GM12875 (cell line): Measurements from ENCODE around the gene SERINC2.

ENCODE experiments used
- H3K4me3 ChIP-seq: one replicate; pipeline ENCODE4 v1.5.1; 2011; ENCODE audit warnings: low read depth, low read length, control low read depth
- TF ChIP-seq, protein P1 (sequence below): IDR thresholded peaks from 2 replicates; pipeline ENCODE4 v1.5.1; 2011; ENCODE audit warnings: low read depth, mild to moderate bottlenecking, control low read depth, inconsistent platforms, low read length, moderate library complexity, borderline replicate concordance; ENCODE audit not compliant: insufficient read depth

SERINC2 gene

DNA sequence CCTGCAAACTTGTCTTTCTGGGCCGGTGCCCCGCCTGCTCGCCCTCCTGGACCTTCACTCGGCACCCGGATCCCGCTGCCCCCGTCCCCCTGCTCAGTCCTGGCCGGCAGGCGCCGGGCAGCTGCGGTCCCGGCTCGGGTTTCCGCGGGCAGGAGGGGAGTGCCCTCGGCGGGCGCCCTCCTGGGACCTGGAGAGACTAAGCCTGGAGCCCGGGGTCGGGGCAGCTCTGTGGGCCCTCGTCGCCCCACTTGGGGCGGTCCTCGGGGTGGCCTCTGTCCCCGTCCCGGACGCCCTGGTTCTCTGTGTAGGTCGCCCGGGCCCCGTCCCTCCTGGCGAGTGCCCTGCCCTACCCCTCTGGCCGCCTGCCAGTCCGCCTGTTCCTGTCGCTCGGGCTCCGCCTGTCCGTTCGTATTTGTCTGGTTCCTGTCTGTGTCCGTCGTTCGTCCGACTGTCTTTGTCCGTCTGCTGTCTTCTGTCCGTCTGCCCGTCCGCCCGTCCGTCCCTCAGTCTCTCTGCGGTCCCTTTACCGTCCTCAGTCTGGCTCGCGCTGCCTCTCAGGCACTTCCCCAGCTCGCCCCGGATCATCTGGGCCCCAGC is 490 bp downstream of the SERINC2 start:
- TF ChIP-seq, protein P1, sequence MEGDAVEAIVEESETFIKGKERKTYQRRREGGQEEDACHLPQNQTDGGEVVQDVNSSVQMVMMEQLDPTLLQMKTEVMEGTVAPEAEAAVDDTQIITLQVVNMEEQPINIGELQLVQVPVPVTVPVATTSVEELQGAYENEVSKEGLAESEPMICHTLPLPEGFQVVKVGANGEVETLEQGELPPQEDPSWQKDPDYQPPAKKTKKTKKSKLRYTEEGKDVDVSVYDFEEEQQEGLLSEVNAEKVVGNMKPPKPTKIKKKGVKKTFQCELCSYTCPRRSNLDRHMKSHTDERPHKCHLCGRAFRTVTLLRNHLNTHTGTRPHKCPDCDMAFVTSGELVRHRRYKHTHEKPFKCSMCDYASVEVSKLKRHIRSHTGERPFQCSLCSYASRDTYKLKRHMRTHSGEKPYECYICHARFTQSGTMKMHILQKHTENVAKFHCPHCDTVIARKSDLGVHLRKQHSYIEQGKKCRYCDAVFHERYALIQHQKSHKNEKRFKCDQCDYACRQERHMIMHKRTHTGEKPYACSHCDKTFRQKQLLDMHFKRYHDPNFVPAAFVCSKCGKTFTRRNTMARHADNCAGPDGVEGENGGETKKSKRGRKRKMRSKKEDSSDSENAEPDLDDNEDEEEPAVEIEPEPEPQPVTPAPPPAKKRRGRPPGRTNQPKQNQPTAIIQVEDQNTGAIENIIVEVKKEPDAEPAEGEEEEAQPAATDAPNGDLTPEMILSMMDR, result no peak
- H3K4me3 ChIP-seq, result no peak overlapping the region

DNA sequence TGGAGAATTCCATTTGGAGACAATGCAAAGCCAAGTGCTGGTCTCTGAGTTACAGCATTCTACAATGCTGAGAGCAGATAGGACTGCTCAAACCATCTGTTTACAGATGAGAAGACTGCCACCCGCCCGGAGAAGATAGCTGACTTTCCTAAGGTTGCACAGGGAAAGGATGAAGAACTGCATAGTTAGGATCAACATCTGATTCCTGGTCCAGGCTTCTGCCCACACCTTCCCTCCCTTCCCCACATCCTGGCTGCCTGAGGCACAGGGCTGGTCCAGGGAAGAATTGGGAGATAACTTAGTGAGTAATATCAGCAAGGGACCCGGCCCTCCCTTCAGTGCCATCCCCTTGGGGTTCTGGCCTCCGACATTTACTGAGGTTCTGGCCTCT is 2.0 kb downstream of the SERINC2 start:
- TF ChIP-seq, protein P1, result no peak

DNA sequence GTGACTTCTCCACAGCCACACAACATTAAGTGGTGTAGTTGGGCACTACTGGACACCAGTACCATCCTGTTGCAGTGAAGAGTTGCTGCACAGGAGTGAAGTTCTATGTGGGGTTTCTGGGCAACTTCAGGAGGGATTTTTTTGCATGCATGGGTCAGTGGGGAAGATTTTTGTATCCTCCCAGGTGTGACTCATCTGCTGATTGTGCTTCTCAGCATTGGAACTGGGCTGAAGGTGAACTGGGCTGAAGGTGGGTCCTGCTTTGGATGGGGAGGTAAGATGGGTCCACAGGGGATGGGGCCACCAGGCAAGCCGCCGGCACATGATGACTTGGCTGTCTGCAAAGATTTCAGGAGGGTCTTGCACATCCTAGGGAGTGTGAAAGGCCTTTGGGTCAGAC is 2.6 kb downstream of the SERINC2 start:
- no peak overlapping the region for H3K4me3 ChIP-seq
- TF ChIP-seq, protein P1, result no peak

More for the DNA sequence above, 2.0 kb downstream of the SERINC2 start:
- H3K4me3 ChIP-seq, result no peak overlapping the region

DNA sequence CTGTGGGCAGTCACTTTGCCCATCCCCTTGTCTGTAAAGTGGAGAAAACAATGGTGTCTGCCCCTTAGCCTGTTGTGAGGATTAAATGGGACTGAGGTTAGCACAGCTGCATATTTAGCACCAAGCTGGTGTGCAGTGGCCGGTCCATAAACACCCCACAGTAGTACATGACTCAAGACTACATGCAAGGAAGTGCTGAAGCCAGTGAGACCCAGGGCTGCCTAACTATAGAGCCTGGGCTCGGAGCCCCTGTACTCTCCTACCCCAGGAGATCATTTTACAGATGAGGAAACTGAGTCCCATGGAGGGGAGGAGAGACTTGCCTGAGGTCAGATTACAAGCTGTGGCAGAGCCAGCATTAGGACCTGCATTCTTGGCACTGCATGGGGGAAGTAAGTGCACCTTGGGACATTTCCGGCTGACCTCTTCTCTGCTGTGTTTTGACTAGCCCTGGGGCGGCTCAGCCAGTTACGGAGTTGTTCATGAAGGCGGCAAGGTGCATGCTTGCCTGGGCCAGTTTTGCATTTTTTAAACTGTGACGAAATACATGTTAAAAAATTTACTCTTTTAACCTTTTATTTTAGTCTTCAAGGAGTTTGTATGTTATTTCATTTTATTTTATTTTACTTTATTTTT is 3.2 kb downstream of the SERINC2 start:
- TF ChIP-seq, protein P1, result no peak
- H3K4me3 ChIP-seq, result no peak overlapping the region

DNA sequence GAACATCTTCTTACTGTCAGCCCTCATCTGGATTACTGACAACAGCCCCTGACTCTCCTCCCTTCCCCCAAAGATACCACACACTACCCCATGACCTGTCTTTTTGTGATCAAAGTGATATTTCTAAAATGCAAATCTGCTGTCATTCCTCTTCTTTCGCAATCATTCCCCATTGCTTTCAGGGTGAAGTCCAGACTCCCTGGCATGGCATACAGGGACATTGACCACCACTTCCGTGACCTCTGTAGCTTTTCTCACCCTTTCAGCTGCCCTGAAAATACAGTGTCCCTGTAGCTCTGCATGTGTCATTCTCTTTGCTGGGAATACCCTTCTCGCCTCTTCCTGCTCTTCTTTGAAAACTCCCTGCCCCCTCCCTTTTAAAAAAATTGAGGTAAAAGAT is 4.1 kb downstream of the SERINC2 start:
- no peak overlapping the region for H3K4me3 ChIP-seq
- TF ChIP-seq, protein P1, result no peak

DNA sequence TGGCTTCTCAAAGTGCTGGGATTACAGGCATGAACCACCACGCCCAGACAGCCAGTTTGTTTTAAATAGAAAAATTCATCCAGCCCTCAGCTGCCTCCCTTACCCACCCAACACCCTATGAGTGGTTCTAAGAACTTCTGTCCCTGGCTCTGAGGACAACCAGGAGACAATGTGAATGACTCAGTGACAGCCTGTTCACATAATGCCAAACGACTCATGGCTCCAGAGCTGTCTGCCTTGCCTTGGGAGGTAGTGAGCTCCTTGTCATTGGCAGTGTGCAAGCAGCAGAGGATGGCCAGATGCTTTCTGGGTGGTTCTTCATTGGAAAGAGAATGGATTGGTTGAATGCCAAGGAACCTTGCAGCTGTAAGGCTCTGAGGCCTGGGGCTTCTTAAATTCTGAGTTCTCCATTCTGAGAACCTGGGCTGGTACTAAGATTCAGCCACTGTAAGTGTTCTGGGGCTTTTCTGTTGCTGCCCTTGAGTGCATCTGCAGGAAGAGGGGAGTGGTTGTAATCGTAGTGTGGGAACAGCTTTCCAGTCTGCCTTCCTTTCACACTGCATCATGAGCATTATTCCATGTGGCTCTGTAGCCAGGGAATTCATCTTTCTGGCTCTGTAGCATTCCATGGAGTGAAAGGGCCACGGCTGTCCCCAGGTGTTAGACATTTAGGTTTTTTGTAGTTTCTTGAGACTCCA is 5.8 kb downstream of the SERINC2 start:
- no peak overlapping the region for H3K4me3 ChIP-seq
- TF ChIP-seq, protein P1, result no peak
